GM12878 (cell line): ENCODE data around the gene KLHL8. TPM values are rescaled to one million over a fixed set of nuclear protein-coding genes. Genes with fewer than 3 reads are reported as not detected.

Experiments used
- ATAC-seq: fragments of 200-7000 bp; cut with Tn5 transposase; 3 replicates; pipeline ENCODE4 v1.9.1; 2020; ENCODE audit warnings: mild to moderate bottlenecking, moderate library complexity
- BruUV-seq: library from RNA; stranded (reverse); fragments of 400-500 nt; replicated peaks from 2 replicates; lab custom pipeline; 2021; lab: Mats Ljungman, UMichigan
- CTCF ChIA-PET: fragments of 300-600 bp; sonication (Branson Sonifier 250); formaldehyde crosslinking; extraction: SDS; loops from one replicate; lab custom pipeline; 2021; ENCODE audit warnings: inconsistent platforms; lab: Yijun Ruan, JAX
- POLR2A ChIA-PET: fragments of 350-600 bp; formaldehyde crosslinking; extraction: SDS; loops from one replicate; lab custom pipeline; 2021; ENCODE audit warnings: inconsistent platforms; lab: Charles Lee
- RAD21 ChIA-PET: fragments of 300-600 bp; sonication (Branson Sonifier 250); formaldehyde crosslinking; loops from one replicate; lab custom pipeline; 2023; ENCODE audit warnings: antibody characterized with exemption; ENCODE audit not compliant: unreplicated experiment; lab: Charles Lee
- SMC1A ChIA-PET: fragments of 300-600 bp; sonication (Branson Sonifier 250); formaldehyde crosslinking; loops from one replicate; lab custom pipeline; 2023; ENCODE audit not compliant: unreplicated experiment, uncharacterized antibody; lab: Charles Lee
- DNase-seq: peaks from one replicate; pipeline ENCODE4 v3.0.0-alpha.2; 2011; ENCODE audit warnings: low read depth, low spot score
- FAIRE-seq: peaks from 3 replicates; lab custom pipeline; 2011; peaks lifted over from hg19 to GRCh38; lab: Jason Lieb, UNC
- H2AFZ ChIP-seq: 2 replicates; pipeline ENCODE4 v1.6.0; 2011; ENCODE audit warnings: low read depth, low read length, control low read depth; ENCODE audit not compliant: control insufficient read depth
- H3K27ac ChIP-seq: 2 replicates; pipeline ENCODE4 v1.5.1; 2011; ENCODE audit warnings: control low read depth; ENCODE audit not compliant: control insufficient read depth, insufficient read depth
- H3K27me3 ChIP-seq, 2 experiments: replicated peaks in 1 of 2; 2 replicates each; pipeline versions ENCODE4 v1.6.0 to v1.6.1; 2011; ENCODE audit warnings: low read length in 1 of 2; ENCODE audit not compliant: control insufficient read depth in 2 of 2, insufficient read depth in 2 of 2
- H3K36me3 ChIP-seq, 2 experiments: 2 replicates each; pipeline ENCODE4 v1.5.1; 2011; ENCODE audit warnings: low read length in 1 of 2; ENCODE audit not compliant: control insufficient read depth in 2 of 2, insufficient read depth in 2 of 2
- H3K4me1 ChIP-seq: 2 replicates; pipeline ENCODE4 v1.6.1; 2011; ENCODE audit warnings: mild to moderate bottlenecking, low read length, moderate library complexity, mixed read lengths; ENCODE audit not compliant: control insufficient read depth, insufficient read depth
- H3K4me2 ChIP-seq: 2 replicates; pipeline ENCODE4 v1.6.0; 2011; ENCODE audit warnings: control low read depth; ENCODE audit not compliant: control insufficient read depth, insufficient read depth
- H3K4me3 ChIP-seq: fragments of 200-600 bp; sonication (generic); 2 replicates; pipeline ENCODE4 v1.5.1; 2016
- H3K79me2 ChIP-seq: 2 replicates; pipeline ENCODE4 v1.6.0; 2011; ENCODE audit warnings: low read length; ENCODE audit not compliant: control insufficient read depth, insufficient read depth
- H3K9ac ChIP-seq: 2 replicates; pipeline ENCODE4 v1.8.0; 2011; ENCODE audit warnings: low read length, control low read depth, mixed read lengths; ENCODE audit not compliant: control insufficient read depth, insufficient read depth
- H3K9me3 ChIP-seq: replicated peaks from 3 replicates; pipeline ENCODE4 v1.5.1; 2011; ENCODE audit warnings: mild to moderate bottlenecking, low read length; ENCODE audit not compliant: control insufficient read depth, insufficient read depth
- H4K20me1 ChIP-seq: 2 replicates; pipeline ENCODE4 v1.6.0; 2011; ENCODE audit not compliant: control insufficient read depth, insufficient read depth
- BMI1 ChIP-seq: fragments of 450-650 bp; IDR thresholded peaks from 2 replicates; pipeline ENCODE4 v1.6.1; 2016; ENCODE audit warnings: mild to moderate bottlenecking, moderate library complexity, borderline replicate concordance
- CBX3 ChIP-seq: fragments of 200-600 bp; sonication (generic); IDR thresholded peaks from 2 replicates; pipeline ENCODE4 v1.6.1; 2016; ENCODE audit warnings: low read depth, borderline replicate concordance
- CREB1 ChIP-seq: IDR thresholded peaks from 2 replicates; pipeline ENCODE4 v1.6.1; 2012; ENCODE audit warnings: low read depth, mild to moderate bottlenecking, inconsistent platforms
- JUNB ChIP-seq: IDR thresholded peaks from 2 replicates; pipeline ENCODE4 v1.6.1; 2016; ENCODE audit warnings: antibody characterized with exemption, mild to moderate bottlenecking
- MAX ChIP-seq: IDR thresholded peaks from 2 replicates; pipeline ENCODE4 v1.6.1; 2012; ENCODE audit warnings: low read depth, low read length, improper control_type of control experiment
- MTA3 ChIP-seq: IDR thresholded peaks from 2 replicates; pipeline ENCODE4 v1.6.1; 2012; ENCODE audit warnings: low read length, inconsistent platforms, borderline replicate concordance
- NFIC ChIP-seq: IDR thresholded peaks from 2 replicates; pipeline ENCODE4 v1.6.1; 2012; ENCODE audit warnings: low read depth, mild to moderate bottlenecking, inconsistent platforms, low read length, moderate library complexity
- POLR2AphosphoS5 ChIP-seq: IDR thresholded peaks from 2 replicates; pipeline ENCODE4 v1.6.1; 2011; ENCODE audit warnings: mild to moderate bottlenecking, low read length, inconsistent platforms
- RAD51 ChIP-seq: fragments of 450-650 bp; IDR thresholded peaks from 2 replicates; pipeline ENCODE4 v1.6.1; 2016; ENCODE audit warnings: moderate library complexity, mild to moderate bottlenecking, inconsistent platforms
- SREBF1 ChIP-seq: IDR thresholded peaks from 2 replicates; pipeline ENCODE4 v1.6.1; 2012; ENCODE audit warnings: mild to moderate bottlenecking, low read length
- TCF7 ChIP-seq: IDR thresholded peaks from 2 replicates; pipeline ENCODE4 v1.6.1; 2014; ENCODE audit warnings: antibody characterized with exemption, borderline replicate concordance
- ZBTB40 ChIP-seq: fragments of 450-650 bp; IDR thresholded peaks from 2 replicates; pipeline ENCODE4 v1.6.1; 2016; ENCODE audit warnings: mild to moderate bottlenecking, moderate library complexity, borderline replicate concordance
- ZNF207 ChIP-seq: fragments of 450-650 bp; IDR thresholded peaks from 2 replicates; pipeline ENCODE4 v1.6.1; 2014; ENCODE audit warnings: antibody characterized with exemption, mild to moderate bottlenecking, borderline replicate concordance
- ZNF24 ChIP-seq: fragments of 450-650 bp; IDR thresholded peaks from 2 replicates; pipeline ENCODE4 v1.6.1; 2017; ENCODE audit warnings: antibody characterized with exemption, mild to moderate bottlenecking
- ZZZ3 ChIP-seq: IDR thresholded peaks from 2 replicates; pipeline ENCODE4 v1.6.1; 2011; ENCODE audit warnings: low read depth; ENCODE audit not compliant: control insufficient read depth, insufficient read length
- WGBS: methylation state at CpG from one replicate; pipeline ENCODE4 v1.1.6; 2016; ENCODE audit warnings: low lambda C conversion rate; ENCODE audit not compliant: insufficient replicate concordance, insufficient coverage; ENCODE audit errors: missing lambda C conversion rate; 5-methylcytosine and 5-hydroxymethylcytosine counted together
- in situ Hi-C: fragments of 300-500 bp; cut with MboI; formaldehyde crosslinking; loops from 9 replicates; pipeline ENCODE4 v1.14.3; 2018; ENCODE audit warnings: mixed read lengths
- intact Hi-C: fragments of 100-400 bp; cut with micrococcal nuclease; formaldehyde crosslinking; loops from one replicate; pipeline ENCODE4 v1.14.2; 2022; ENCODE audit not compliant: unreplicated experiment
- polyA plus RNA-seq, 11 experiments: library from polyadenylated mRNA; depleted of rRNA in 4 of 11; unstranded in 6 of 11; stranded (reverse) in 5 of 11; fragments of >200 nt; fragmentation: Nextera tagmentation in 4 of 11; fragmentation: Illumina TruSeq in 1 of 11; extraction: Ambion mirVana in 4 of 11; extraction: Trizol in 1 of 11; gene quantifications; 1 replicate in 1 of 11; 2 replicates in 10 of 11; pipeline versions ENCODE4 v1.2.1 to v1.2.3, GENCODE V29; 2011 to 2016; ENCODE audit warnings: inconsistent platforms in 2 of 11, missing spikeins in 2 of 11, low read depth in 1 of 11
- total RNA-seq, 4 experiments: library from RNA; depleted of rRNA in 3 of 4; stranded (reverse); fragments of >200 nt in 3 of 4; fragmentation: Illumina TruSeq in 1 of 4; extraction: Trizol in 1 of 4; gene quantifications; 2 replicates each; pipeline versions ENCODE4 v1.2.1 to v1.2.3, GENCODE V29; 2013 to 2021
- TF ChIP-seq, protein P1 (sequence below): fragments of 450-650 bp; IDR thresholded peaks from 2 replicates; pipeline ENCODE4 v1.6.1; 2017; ENCODE audit warnings: mild to moderate bottlenecking, moderate library complexity

Gene KLHL8
- total and polyA plus RNA-seq, 10 of the 15 experiments (the other 5 are each of a cell fraction or from before 2014, with no cell fraction given) = 4.5 to 13.1 (median 9.0) TPM

DNA sequence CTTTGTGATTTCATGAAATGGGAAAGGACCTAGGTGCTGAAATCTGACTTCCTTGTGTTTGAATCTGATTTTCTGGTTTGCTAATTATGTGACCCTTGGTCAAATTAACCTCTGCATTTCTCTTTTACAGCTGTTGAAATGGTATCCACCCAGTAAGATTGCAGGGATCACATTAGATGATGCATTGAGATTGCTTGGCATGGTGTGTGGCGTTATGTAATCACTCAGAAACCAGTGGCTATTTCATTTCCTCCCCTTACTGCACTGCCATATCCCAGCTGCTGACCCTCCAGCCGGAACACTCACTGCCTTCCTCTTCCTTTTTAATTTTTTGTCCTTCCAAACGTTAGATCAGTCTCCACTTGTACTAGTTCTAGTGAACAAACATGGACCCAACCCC is 79.0 kb downstream of the KLHL8 start:
- SMC1A ChIA-PET = no interaction called here
- H3K36me3 ChIP-seq = peaks cover 0 to 19% of the 10 kb centered on the region in 2 experiments; a peak in 2 of 4 replicates
- intact Hi-C loops = no loop called here
- ATAC-seq (no peak), FAIRE-seq (no peak), DNase-seq (no peak)
- no peak overlapping the region for H3K27ac ChIP-seq
- POLR2A ChIA-PET = no interaction called here
- no peaks in the 10 kb centered on the region for H3K79me2 ChIP-seq
- no TSS peak for BruUV-seq
- RAD21 ChIA-PET = no interaction called here
- WGBS = 88% methylated on average over 3 of the region's 3 CpGs
- H3K4me2 ChIP-seq = no peak overlapping the region
- in situ Hi-C loops = no loop called here
- no peaks in the 10 kb centered on the region for H4K20me1 ChIP-seq
- no peak overlapping the region for H2AFZ ChIP-seq
- no peak overlapping the region for H3K4me3 ChIP-seq
- H3K9me3 ChIP-seq = no peaks in the 10 kb centered on the region
- no peaks in the 10 kb centered on the region for H3K4me1 ChIP-seq
- CTCF ChIA-PET = interaction anchor here (1.2 to 1.4 kb wide), 2 partner anchors 9 to 239 kb away, joined by 3 to 8 read pairs; no protein-coding TSS in a partner anchor
- no peaks in the 10 kb centered on the region for H3K27me3 ChIP-seq
- no peak overlapping the region for H3K9ac ChIP-seq
- TF ChIP-seq BMI1 (no peak), TCF7 (no peak), NFIC (no peak), SREBF1 (no peak), CBX3 (no peak), CREB1 (no peak), ZNF24 (no peak), POLR2AphosphoS5 (no peak), ZZZ3 (no peak), MTA3 (no peak), MAX (no peak), ZBTB40 (no peak), RAD51 (no peak), JUNB (no peak), ZNF207 (no peak)
- TF ChIP-seq, protein P1, sequence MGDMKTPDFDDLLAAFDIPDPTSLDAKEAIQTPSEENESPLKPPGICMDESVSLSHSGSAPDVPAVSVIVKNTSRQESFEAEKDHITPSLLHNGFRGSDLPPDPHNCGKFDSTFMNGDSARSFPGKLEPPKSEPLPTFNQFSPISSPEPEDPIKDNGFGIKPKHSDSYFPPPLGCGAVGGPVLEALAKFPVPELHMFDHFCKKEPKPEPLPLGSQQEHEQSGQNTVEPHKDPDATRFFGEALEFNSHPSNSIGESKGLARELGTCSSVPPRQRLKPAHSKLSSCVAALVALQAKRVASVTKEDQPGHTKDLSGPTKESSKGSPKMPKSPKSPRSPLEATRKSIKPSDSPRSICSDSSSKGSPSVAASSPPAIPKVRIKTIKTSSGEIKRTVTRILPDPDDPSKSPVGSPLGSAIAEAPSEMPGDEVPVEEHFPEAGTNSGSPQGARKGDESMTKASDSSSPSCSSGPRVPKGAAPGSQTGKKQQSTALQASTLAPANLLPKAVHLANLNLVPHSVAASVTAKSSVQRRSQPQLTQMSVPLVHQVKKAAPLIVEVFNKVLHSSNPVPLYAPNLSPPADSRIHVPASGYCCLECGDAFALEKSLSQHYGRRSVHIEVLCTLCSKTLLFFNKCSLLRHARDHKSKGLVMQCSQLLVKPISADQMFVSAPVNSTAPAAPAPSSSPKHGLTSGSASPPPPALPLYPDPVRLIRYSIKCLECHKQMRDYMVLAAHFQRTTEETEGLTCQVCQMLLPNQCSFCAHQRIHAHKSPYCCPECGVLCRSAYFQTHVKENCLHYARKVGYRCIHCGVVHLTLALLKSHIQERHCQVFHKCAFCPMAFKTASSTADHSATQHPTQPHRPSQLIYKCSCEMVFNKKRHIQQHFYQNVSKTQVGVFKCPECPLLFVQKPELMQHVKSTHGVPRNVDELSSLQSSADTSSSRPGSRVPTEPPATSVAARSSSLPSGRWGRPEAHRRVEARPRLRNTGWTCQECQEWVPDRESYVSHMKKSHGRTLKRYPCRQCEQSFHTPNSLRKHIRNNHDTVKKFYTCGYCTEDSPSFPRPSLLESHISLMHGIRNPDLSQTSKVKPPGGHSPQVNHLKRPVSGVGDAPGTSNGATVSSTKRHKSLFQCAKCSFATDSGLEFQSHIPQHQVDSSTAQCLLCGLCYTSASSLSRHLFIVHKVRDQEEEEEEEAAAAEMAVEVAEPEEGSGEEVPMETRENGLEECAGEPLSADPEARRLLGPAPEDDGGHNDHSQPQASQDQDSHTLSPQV = no peak
